Measurements from ENCODE around the gene GNPAT. TPM values are rescaled to one million over a fixed set of nuclear protein-coding genes. Genes with fewer than 3 reads are reported as not detected.

Gene GNPAT
- total RNA-seq, 2 donors from 2014 or later = 26.5 to 29.2 TPM

DNA sequence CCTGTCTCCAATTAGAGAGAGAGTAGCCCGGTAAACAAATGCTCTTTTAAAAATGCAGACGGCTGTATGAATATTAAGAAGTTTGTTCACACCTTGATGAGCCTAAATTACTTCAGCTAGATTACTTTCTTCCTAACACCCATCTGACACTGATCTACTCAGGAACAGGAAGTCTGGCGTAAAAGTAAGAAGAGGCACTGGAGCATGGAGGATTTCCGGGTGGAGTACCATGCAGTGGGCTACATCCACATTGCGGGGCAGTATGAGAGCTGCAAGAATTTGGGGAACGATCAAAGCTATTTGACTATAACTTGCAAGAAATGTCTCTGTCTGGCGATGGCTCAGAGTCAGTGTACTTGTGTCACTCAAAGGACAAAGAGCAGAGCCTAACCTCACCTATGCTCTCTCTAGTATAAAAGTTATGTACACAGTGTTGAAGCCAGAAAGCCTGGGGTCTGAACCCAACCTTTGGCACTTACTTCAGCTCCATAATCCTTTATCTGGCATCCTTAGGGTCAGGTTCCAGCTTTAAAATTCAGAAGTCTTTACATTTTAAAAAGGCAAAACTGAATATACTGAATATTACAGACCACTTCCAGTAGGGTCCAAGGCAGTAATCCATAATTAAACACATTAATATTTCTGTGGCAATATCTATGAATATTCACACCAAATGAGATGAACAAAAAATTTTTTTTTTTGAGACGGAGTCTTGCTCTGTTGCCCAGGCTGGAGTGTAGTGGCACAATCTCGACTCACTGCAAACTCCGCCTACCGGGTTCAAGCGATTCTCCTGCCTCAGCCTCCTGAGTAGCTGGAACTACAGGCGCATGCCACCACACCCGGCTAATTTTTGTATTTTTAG, 7.9 kb upstream of the GNPAT start:
- Histone ChIP-seq H3K27me3 (replicated peaks; ENCODE audit: insufficient read depth) (no peaks in the 10 kb centered on the region), H3K9me3 (no peaks in the 10 kb centered on the region), H3K36me3 (peaks cover 10% of the 10 kb centered on the region), H3K27ac (no peak overlapping the region), H3K4me3 (no peak overlapping the region), H3K4me1 (ENCODE audit: control insufficient read depth in 1 of 2, low read depth in 2 of 2) (no peaks in the 10 kb centered on the region)
- no peak for DNase-seq (ENCODE audit: low spot score)
- TF ChIP-seq, protein P1, sequence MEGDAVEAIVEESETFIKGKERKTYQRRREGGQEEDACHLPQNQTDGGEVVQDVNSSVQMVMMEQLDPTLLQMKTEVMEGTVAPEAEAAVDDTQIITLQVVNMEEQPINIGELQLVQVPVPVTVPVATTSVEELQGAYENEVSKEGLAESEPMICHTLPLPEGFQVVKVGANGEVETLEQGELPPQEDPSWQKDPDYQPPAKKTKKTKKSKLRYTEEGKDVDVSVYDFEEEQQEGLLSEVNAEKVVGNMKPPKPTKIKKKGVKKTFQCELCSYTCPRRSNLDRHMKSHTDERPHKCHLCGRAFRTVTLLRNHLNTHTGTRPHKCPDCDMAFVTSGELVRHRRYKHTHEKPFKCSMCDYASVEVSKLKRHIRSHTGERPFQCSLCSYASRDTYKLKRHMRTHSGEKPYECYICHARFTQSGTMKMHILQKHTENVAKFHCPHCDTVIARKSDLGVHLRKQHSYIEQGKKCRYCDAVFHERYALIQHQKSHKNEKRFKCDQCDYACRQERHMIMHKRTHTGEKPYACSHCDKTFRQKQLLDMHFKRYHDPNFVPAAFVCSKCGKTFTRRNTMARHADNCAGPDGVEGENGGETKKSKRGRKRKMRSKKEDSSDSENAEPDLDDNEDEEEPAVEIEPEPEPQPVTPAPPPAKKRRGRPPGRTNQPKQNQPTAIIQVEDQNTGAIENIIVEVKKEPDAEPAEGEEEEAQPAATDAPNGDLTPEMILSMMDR (IDR thresholded peaks at IDR 0.05) = no peak
- ATAC-seq (ENCODE audit: insufficient number of reproducible peaks, low FRiP score, low read depth) = no peak

DNA sequence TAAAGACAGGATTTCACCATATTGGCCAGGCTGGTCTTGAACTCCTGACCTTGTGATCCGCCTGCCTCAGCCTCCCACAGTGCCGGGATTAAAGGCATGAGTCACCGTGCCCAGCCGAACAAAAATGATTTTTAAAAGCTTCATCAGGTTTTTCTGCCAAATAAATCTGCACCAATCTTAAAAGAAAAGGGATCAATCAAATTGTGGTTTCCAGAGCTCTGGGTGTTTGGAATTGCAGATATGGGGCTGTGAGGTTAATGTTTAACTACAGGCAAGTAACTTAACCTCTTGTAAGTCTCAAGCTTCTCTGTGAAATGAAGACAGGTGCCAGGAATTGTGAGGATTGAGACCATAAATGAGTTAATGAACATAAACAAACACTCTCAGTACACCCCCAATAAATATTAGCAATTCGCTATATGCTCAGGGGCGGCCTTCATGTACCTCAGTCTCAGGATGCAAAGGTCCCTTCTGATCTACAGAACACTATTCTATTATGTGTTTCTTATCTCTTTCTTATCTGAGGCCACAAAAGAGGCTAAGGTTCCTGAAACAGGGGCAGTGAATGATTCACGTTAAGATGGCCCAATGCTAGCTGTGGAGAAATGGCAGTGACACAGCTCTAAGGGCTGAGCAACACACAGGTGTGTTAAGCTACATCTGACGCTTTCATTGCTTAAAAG, 7.1 kb upstream of the GNPAT start:
- H3K27ac ChIP-seq = no peak overlapping the region
- ATAC-seq (ENCODE audit: insufficient number of reproducible peaks, low FRiP score, low read depth) (no peak), DNase-seq (ENCODE audit: low spot score) (no peak)
- H3K4me3 ChIP-seq = no peak overlapping the region
- TF ChIP-seq, protein P1 (IDR thresholded peaks at IDR 0.05) = no peak
- no peaks in the 10 kb centered on the region for H3K9me3 ChIP-seq
- peaks cover 17% of the 10 kb centered on the region for H3K36me3 ChIP-seq
- H3K4me1 ChIP-seq (ENCODE audit: control insufficient read depth in 1 of 2, low read depth in 2 of 2) = no peaks in the 10 kb centered on the region
- H3K27me3 ChIP-seq (replicated peaks; ENCODE audit: insufficient read depth) = no peaks in the 10 kb centered on the region

DNA sequence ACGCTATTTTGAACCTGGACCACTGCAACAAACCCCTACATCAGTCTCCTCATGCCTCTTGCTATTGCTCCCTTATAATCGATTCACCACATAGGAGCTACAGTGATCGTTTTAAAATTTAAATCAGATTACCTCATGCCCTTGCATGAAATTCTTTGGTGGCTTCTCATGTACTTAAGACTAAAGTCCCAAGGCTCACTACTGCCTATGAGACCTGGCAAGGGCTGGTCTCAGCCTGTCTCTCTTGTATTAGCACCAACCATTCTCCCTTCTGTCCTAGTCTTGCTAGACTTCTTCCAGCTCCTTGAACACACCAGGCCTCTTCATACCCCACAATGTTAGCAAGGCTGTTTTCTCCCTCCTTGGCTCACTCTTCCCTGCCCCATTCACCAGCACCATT, 6.5 kb upstream of the GNPAT start:
- peaks cover 18% of the 10 kb centered on the region for H3K36me3 ChIP-seq
- DNase-seq (ENCODE audit: low spot score) (no peak), ATAC-seq (ENCODE audit: insufficient number of reproducible peaks, low FRiP score, low read depth) (no peak)
- peaks cover 0 to 3% of the 10 kb centered on the region in 2 donors for H3K4me1 ChIP-seq (ENCODE audit: control insufficient read depth in 1 of 2, low read depth in 2 of 2)
- no peak overlapping the region for H3K27ac ChIP-seq
- no peaks in the 10 kb centered on the region for H3K9me3 ChIP-seq
- no peaks in the 10 kb centered on the region for H3K27me3 ChIP-seq (replicated peaks; ENCODE audit: insufficient read depth)
- H3K4me3 ChIP-seq = no peak overlapping the region
- TF ChIP-seq, protein P1 (IDR thresholded peaks at IDR 0.05) = no peak

DNA sequence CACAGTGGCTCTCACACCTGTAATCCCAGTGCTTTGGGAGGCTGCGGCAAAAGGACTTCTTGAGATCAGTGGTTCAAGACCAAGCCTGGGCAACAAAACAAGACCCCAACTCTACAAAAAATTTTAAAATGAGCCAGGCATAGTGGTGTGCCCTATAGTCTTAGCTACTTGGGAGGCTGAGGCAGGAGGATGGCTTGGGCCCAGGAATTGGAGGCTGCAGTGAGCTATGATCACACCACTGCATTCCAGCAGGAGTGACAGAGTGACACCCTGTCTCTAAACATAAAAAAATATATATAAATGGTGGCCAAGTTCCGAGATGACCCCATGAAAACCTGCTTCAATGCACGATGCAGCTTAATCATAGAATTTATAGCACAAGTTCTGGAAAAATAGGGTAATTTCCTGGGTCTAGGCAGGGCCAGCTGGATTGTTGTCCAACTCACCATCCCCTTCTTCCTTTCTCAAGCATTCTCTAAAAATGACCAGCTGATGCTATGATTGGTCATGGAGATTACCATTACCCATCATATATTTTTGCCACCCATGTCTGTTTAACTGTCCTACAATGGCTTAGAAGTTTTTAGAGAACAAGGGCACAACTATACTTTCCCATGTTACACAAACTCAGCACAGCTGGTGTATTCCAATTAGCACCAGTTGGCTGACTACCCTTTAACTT, 5.3 kb upstream of the GNPAT start:
- no peak overlapping the region for H3K27ac ChIP-seq
- H3K36me3 ChIP-seq = peaks cover 16% of the 10 kb centered on the region
- no peaks in the 10 kb centered on the region for H3K9me3 ChIP-seq
- DNase-seq (ENCODE audit: low spot score) = no peak
- H3K4me3 ChIP-seq = no peak overlapping the region
- H3K4me1 ChIP-seq (ENCODE audit: control insufficient read depth in 1 of 2, low read depth in 2 of 2) = peaks cover 9 to 10% of the 10 kb centered on the region in 2 donors
- H3K27me3 ChIP-seq (replicated peaks; ENCODE audit: insufficient read depth) = no peaks in the 10 kb centered on the region
- TF ChIP-seq, protein P1 (IDR thresholded peaks at IDR 0.05) = no peak
- no peak for ATAC-seq (ENCODE audit: insufficient number of reproducible peaks, low FRiP score, low read depth)

DNA sequence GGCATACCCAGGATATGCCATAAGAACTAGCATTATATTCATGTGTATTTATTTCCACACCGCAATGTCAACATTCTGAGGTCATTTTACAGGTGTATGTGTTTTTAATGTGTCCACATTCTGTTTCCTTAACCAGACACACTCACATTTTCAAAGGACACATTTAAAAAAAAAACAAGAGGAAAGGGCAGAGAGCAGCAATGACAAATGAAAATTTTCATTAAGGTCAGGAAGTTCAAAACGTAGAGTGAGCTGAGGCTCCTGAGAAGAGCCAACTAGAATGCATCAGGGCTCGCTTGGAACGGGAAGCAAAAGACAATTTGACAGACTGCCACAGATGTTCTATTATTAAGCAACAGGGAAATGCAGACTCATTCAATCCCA, 4.8 kb upstream of the GNPAT start:
- Histone ChIP-seq H3K27me3 (replicated peaks; ENCODE audit: insufficient read depth) (no peaks in the 10 kb centered on the region), H3K27ac (no peak overlapping the region), H3K36me3 (peaks cover 14% of the 10 kb centered on the region), H3K4me1 (ENCODE audit: control insufficient read depth in 1 of 2, low read depth in 2 of 2) (peaks cover 9 to 10% of the 10 kb centered on the region in 2 donors), H3K4me3 (no peak overlapping the region), H3K9me3 (no peaks in the 10 kb centered on the region)
- TF ChIP-seq, protein P1 (IDR thresholded peaks at IDR 0.05) = no peak
- ATAC-seq (ENCODE audit: insufficient number of reproducible peaks, low FRiP score, low read depth) (no peak), DNase-seq (ENCODE audit: low spot score) (no peak)

Measured in thoracic aorta (tissue), 2 donors.